A549 treated with dexamethasone at 1 μM for 4 hours (cell line): ENCODE measurements around the gene CETP. TPM values are rescaled to one million over a fixed set of nuclear protein-coding genes. Genes with fewer than 3 reads are reported as not detected.

Source experiments
- total RNA-seq: library from RNA; stranded (reverse); fragments of 200-300 nt; extraction: Qiagen RNA extraction; gene quantifications from 5 replicates; pipeline ENCODE4 v1.2.3, GENCODE V29; 2022

CETP gene, protein sequence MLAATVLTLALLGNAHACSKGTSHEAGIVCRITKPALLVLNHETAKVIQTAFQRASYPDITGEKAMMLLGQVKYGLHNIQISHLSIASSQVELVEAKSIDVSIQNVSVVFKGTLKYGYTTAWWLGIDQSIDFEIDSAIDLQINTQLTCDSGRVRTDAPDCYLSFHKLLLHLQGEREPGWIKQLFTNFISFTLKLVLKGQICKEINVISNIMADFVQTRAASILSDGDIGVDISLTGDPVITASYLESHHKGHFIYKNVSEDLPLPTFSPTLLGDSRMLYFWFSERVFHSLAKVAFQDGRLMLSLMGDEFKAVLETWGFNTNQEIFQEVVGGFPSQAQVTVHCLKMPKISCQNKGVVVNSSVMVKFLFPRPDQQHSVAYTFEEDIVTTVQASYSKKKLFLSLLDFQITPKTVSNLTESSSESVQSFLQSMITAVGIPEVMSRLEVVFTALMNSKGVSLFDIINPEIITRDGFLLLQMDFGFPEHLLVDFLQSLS
- total RNA-seq: not detected in 5 replicates

DNA sequence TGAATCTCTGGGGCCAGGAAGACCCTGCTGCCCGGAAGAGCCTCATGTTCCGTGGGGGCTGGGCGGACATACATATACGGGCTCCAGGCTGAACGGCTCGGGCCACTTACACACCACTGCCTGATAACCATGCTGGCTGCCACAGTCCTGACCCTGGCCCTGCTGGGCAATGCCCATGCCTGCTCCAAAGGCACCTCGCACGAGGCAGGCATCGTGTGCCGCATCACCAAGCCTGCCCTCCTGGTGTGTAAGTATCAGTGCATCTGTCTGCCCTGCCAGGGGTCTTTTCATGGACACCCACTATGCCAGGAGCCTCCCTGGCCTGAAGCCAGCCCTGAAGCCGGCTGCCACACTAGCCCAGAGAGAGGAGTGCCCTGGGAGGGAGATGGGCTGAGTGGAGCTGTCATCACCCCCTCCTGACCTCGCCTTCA is at the start of gene CETP:
Gene CETP (plus strand): TSS at position 100 of the 431 bp plus-strand sequence. CDS start 30 bp downstream, at position 130.

DNA sequence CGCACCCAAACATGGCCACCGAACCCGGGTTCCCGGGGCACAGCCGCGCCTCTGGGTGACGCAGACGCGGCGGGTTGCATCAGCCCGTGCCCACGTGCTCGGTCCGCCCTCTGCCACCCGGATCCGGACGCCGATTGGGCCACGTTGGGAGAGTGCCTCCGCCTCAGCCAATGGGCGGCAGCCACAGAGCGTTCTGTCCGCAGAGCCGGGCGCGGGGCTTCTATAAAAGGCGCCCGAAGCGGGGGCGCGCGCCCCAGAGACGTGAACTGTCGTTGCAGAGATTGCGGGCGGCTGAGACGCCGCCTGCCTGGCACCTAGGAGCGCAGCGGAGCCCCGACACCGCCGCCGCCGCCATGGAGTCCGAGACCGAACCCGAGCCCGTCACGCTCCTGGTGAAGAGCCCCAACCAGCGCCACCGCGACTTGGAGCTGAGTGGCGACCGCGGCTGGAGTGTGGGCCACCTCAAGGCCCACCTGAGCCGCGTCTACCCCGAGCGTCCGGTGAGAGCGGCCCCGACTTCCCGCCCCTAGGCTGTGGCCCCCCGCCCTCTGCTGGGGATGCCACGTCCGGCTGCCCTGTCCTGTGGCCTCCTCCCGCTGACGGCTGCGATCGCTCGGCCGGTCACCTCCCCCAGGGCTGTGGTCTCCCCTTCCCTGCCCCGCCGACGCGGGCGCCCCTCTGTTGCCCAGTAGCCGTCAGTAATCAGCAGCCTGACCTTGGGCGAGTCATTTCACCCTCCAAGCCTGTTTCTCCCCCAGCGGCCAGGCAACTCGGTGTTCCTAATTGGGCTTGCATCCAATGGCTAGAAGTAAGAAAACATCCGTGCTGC is 29.6 kb upstream of the CETP start, which contains the start of gene HERPUD1:
Gene HERPUD1 (plus strand): TSS at position 251 of the 829 bp plus-strand sequence. CDS start 103 bp downstream, at position 354.

DNA sequence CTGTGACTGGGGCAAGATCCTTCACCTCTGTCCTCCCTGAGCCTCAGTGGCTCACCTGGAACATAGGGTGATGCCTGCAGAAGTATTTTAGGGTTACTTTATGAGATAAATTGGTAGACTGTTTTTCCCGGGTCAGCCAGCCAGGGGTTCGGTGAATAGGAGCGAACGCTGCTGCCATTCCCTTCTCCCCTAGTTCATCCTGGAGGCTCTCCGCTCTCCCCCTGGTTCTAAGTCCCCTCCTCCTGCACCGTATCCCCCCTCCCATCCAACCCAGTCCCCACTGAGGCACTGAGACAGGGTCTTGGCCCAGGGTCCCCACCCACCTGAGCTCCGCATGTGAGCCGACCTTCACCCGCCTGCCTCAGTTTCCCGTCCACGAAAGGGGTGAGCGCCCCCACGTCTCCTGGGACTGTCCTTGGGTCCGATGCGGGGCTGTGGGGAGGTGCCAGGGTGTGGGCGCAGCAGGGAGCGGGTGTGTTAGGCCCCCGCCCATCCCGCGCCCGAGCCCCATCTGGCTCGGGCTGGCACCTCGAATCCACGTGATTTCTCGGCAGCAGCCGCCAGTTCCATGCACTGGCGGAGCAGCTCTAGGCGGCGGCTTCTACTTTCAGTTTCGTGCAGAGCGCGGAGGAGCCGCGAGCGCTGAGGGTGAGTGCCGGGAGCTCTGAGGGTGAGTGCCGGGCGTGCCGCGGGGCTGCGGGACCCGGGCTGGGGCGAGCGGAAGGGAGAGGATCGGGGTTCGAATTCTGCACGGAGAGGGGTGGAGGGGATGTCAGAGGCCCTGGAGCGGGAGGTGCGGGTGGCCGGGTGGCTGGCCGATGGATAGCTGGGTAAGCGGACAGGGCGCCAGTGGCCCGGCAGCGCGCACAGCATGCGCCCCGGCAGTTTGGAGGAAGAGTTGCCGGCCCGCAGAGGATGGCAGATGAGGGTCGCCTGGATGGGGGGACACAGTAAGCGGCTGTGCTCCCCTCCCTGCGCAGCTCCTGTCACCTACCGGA is 27.5 kb downstream of the CETP start, which contains the start of gene NLRC5:
Gene NLRC5 (plus strand): TSS at position 610 of the 998 bp plus-strand sequence. CDS start 31,156 bp downstream, outside the sequence.

Other genes with a start within 250 kb of the CETP start
- 84.6 to 107 TPM (median 102 TPM) in 5 replicates for gene NUP93, start 231.8 kb upstream of the CETP start, total RNA-seq
- 0.04 TPM in 1 of 5 replicates, not detected in the others for gene SLC12A3, start 96.7 kb upstream of the CETP start, total RNA-seq
- gene HERPUD1, start 29.8 kb upstream of the CETP start, total RNA-seq: 93.4 to 112 TPM (median 95.0 TPM) in 5 replicates
- gene NLRC5, start 27.6 kb downstream of the CETP start, total RNA-seq: 2.3 to 3.0 TPM (median 2.8 TPM) in 5 replicates
- gene CPNE2, start 130.6 kb downstream of the CETP start, total RNA-seq: 36.5 to 53.8 TPM (median 52.1 TPM) in 5 replicates
- 103 to 122 TPM (median 108 TPM) in 5 replicates for gene PSME3IP1, start 224.1 kb downstream of the CETP start, total RNA-seq
- gene RSPRY1, start 224.4 kb downstream of the CETP start, total RNA-seq: 39.4 to 50.2 TPM (median 46.5 TPM) in 5 replicates